C4-2B (cell line): ENCODE results near the gene NFX1.
"Not testable (repeated sequence)": the region's sequence is repeated elsewhere in the genome, so short reads cannot be mapped to it uniquely, and the experiment has no call there.

Experiments
- H3K27ac ChIP-seq: fragments of 450-650 bp; 2 replicates; pipeline ENCODE4 v1.5.1; 2017
- CTCF ChIP-seq: fragments of 450-650 bp; conservative IDR thresholded peaks from 2 replicates; pipeline ENCODE4 v1.5.1; 2017; ENCODE audit warnings: mild to moderate bottlenecking
- ZFX ChIP-seq: fragments of 450-650 bp; IDR thresholded peaks from 2 replicates; pipeline ENCODE4 v1.6.1; 2017

NFX1 gene

GRCh38 chr9:33307067-33307466 lies 16.8 kb downstream of the NFX1 start:
- no peak for TF ChIP-seq CTCF
- TF ChIP-seq ZFX: no peak
- H3K27ac ChIP-seq: no peak overlapping the region

- H3K27ac ChIP-seq: no peak overlapping the region
- no peak for TF ChIP-seq ZFX
- no peak for TF ChIP-seq CTCF
Observed at GRCh38 chr9:33309903-33310302, 19.6 kb downstream of the NFX1 start.

- no peak for TF ChIP-seq ZFX
- TF ChIP-seq CTCF: no peak
Observed at GRCh38 chr9:33310748-33311147, 20.4 kb downstream of the NFX1 start.

GRCh38 chr9:33311953-33312352 lies 21.6 kb downstream of the NFX1 start:
- no peak for TF ChIP-seq CTCF
- TF ChIP-seq ZFX: no peak
- no peak overlapping the region for H3K27ac ChIP-seq

More at GRCh38 chr9:33310748-33311147, 20.4 kb downstream of the NFX1 start:
- H3K27ac ChIP-seq: no peak overlapping the region

GRCh38 chr9:33315371-33315770 lies 25.1 kb downstream of the NFX1 start:
- H3K27ac ChIP-seq: no peak overlapping the region

GRCh38 chr9:33317136-33317535 lies 26.8 kb downstream of the NFX1 start:
- H3K27ac ChIP-seq: not testable (repeated sequence)

More at GRCh38 chr9:33315371-33315770, 25.1 kb downstream of the NFX1 start:
- TF ChIP-seq ZFX: no peak
- no peak for TF ChIP-seq CTCF

- no peak overlapping the region for H3K27ac ChIP-seq
- TF ChIP-seq CTCF (no peak), ZFX (no peak)
Observed at GRCh38 chr9:33318225-33318624, 27.9 kb downstream of the NFX1 start.

GRCh38 chr9:33318781-33319180 lies 28.5 kb downstream of the NFX1 start:
- TF ChIP-seq ZFX (no peak), CTCF (no peak)
- no peak overlapping the region for H3K27ac ChIP-seq
